WTC11 (cell line): ENCODE results near the gene PCBP3. TPM values are rescaled to one million over a fixed set of nuclear protein-coding genes. Genes with fewer than 3 reads are reported as not detected.

Experiments used
- ATAC-seq: fragments of 200-7000 bp; cut with Tn5 transposase; 2 replicates; pipeline ENCODE4 v1.10.0; 2021; ENCODE audit warnings: mild to moderate bottlenecking, moderate library complexity
- CTCF ChIA-PET: fragments of 300-600 bp; sonication (Branson Sonifier 250); formaldehyde crosslinking; loops from one replicate; lab custom pipeline; 2021; ENCODE audit warnings: antibody characterized with exemption; lab: Charles Lee
- POLR2A ChIA-PET: fragments of 350-600 bp; sonication (Branson Sonifier 250); formaldehyde crosslinking; loops from one replicate; lab custom pipeline; 2021; ENCODE audit warnings: antibody characterized with exemption; lab: Charles Lee
- DNase-seq: peaks from one replicate; pipeline ENCODE4 v3.0.0; 2021; ENCODE audit warnings: low spot score
- H3K27ac Mint-ChIP-seq: 2 replicates; pipeline ENCODE4 v1.8.0; 2021; ENCODE audit warnings: mixed read lengths
- H3K27me3 Mint-ChIP-seq: 2 replicates; pipeline ENCODE4 v1.8.0; 2021; ENCODE audit warnings: low read depth, mild to moderate bottlenecking, moderate library complexity, mixed read lengths
- H3K36me3 Mint-ChIP-seq: 2 replicates; pipeline ENCODE4 v1.8.0; 2021; ENCODE audit warnings: mixed read lengths
- H3K4me1 Mint-ChIP-seq: 2 replicates; pipeline ENCODE4 v1.8.0; 2022; ENCODE audit warnings: mixed read lengths
- H3K4me3 Mint-ChIP-seq: 2 replicates; pipeline ENCODE4 v1.8.0; 2021; ENCODE audit warnings: mild to moderate bottlenecking, moderate library complexity, mixed read lengths
- H3K9me3 Mint-ChIP-seq: 2 replicates; pipeline ENCODE4 v1.8.0; 2021; ENCODE audit warnings: mixed read lengths
- CBFB ChIP-seq: sonication (generic); formaldehyde crosslinking; IDR thresholded peaks from 2 replicates; pipeline ENCODE4 v1.8.1; 2022; ENCODE audit warnings: mild to moderate bottlenecking, low read depth, missing genetic modification reagents
- NFATC4 ChIP-seq: fragments of 250-450 bp; sonication (Bioruptor Pico); IDR thresholded peaks from 2 replicates; pipeline ENCODE4 v1.9.0; 2021; ENCODE audit warnings: mild to moderate bottlenecking
- NFE2L1 ChIP-seq: sonication (generic); formaldehyde crosslinking; IDR thresholded peaks from 2 replicates; pipeline ENCODE4 v1.8.1; 2023; ENCODE audit warnings: missing genetic modification reagents
- NR3C1 ChIP-seq: sonication (generic); formaldehyde crosslinking; conservative IDR thresholded peaks from 2 replicates; pipeline ENCODE4 v1.8.1; 2023; ENCODE audit warnings: low read depth, mild to moderate bottlenecking, missing genetic modification reagents
- OVOL2 ChIP-seq: fragments of 250-450 bp; sonication (Bioruptor Pico); IDR thresholded peaks from 2 replicates; pipeline ENCODE4 v1.9.0; 2021; ENCODE audit warnings: mild to moderate bottlenecking, borderline replicate concordance
- PRRX2 ChIP-seq: fragments of 250-450 bp; sonication (Bioruptor Pico); IDR thresholded peaks from 2 replicates; pipeline ENCODE4 v1.8.0; 2021; ENCODE audit warnings: mild to moderate bottlenecking
- RELA ChIP-seq: sonication (generic); formaldehyde crosslinking; IDR thresholded peaks from 2 replicates; pipeline ENCODE4 v1.8.1; 2022; ENCODE audit warnings: missing genetic modification reagents, mild to moderate bottlenecking, borderline replicate concordance
- ZNF121 ChIP-seq: sonication (generic); formaldehyde crosslinking; IDR thresholded peaks from 2 replicates; pipeline ENCODE4 v1.8.0; 2023; ENCODE audit warnings: missing genetic modification reagents
- ZNF138 ChIP-seq: sonication (generic); formaldehyde crosslinking; conservative IDR thresholded peaks from 2 replicates; pipeline ENCODE4 v1.8.1; 2022; ENCODE audit warnings: mild to moderate bottlenecking, moderate library complexity, missing genetic modification reagents
- ZNF232 ChIP-seq: sonication (generic); formaldehyde crosslinking; IDR thresholded peaks from 2 replicates; pipeline ENCODE4 v1.8.0; 2022; ENCODE audit warnings: mild to moderate bottlenecking, missing genetic modification reagents
- ZNF396 ChIP-seq: fragments of 250-450 bp; sonication (Bioruptor Pico); IDR thresholded peaks from 2 replicates; pipeline ENCODE4 v1.8.0; 2021; ENCODE audit warnings: mild to moderate bottlenecking, moderate library complexity, borderline replicate concordance
- ZNF416 ChIP-seq: fragments of 250-450 bp; sonication (Bioruptor Pico); IDR thresholded peaks from 2 replicates; pipeline ENCODE4 v1.9.0; 2021; ENCODE audit warnings: mild to moderate bottlenecking, inconsistent platforms
- ZNF671 ChIP-seq: fragments of 250-450 bp; sonication (Bioruptor Pico); IDR thresholded peaks from 2 replicates; pipeline ENCODE4 v1.8.0; 2021; ENCODE audit warnings: mild to moderate bottlenecking
- total RNA-seq: library from RNA; stranded (reverse); gene quantifications from 3 replicates; pipeline ENCODE4 v1.2.3, GENCODE V29; 2021
- TF ChIP-seq, protein P1 (sequence below): sonication (generic); formaldehyde crosslinking; IDR thresholded peaks from 2 replicates; pipeline ENCODE4 v1.8.1; 2022; ENCODE audit warnings: low read depth, missing genetic modification reagents, borderline replicate concordance
- TF ChIP-seq, protein P2 (sequence below): sonication (generic); formaldehyde crosslinking; IDR thresholded peaks from 2 replicates; pipeline ENCODE4 v1.8.0; 2022; ENCODE audit warnings: mild to moderate bottlenecking, missing genetic modification reagents
- TF ChIP-seq, protein P3 (sequence below): fragments of 200-600 bp; IDR thresholded peaks from 2 replicates; pipeline ENCODE4 v1.8.0; 2022; ENCODE audit warnings: antibody characterized with exemption
- TF ChIP-seq, protein P4 (sequence below): sonication (generic); formaldehyde crosslinking; conservative IDR thresholded peaks from 2 replicates; pipeline ENCODE4 v1.8.1; 2023; ENCODE audit warnings: mild to moderate bottlenecking, low read depth, missing genetic modification reagents, moderate library complexity
- TF ChIP-seq, protein P5 (sequence below): fragments of 250-450 bp; sonication (Bioruptor Pico); IDR thresholded peaks from 2 replicates; pipeline ENCODE4 v1.9.0; 2021; ENCODE audit warnings: moderate library complexity, mild to moderate bottlenecking, inconsistent platforms, borderline replicate concordance
- TF ChIP-seq, protein P6 (sequence below): sonication (generic); formaldehyde crosslinking; conservative IDR thresholded peaks from 2 replicates; pipeline ENCODE4 v1.8.1; 2022; ENCODE audit warnings: mild to moderate bottlenecking, missing genetic modification reagents
- TF ChIP-seq, protein P7 (sequence below): sonication (generic); formaldehyde crosslinking; IDR thresholded peaks from 2 replicates; pipeline ENCODE4 v1.8.0; 2023; ENCODE audit warnings: missing genetic modification reagents, mild to moderate bottlenecking, borderline replicate concordance

Gene PCBP3
- total RNA-seq, 1 experiment from 2014 or later, result 8.5 TPM

DNA sequence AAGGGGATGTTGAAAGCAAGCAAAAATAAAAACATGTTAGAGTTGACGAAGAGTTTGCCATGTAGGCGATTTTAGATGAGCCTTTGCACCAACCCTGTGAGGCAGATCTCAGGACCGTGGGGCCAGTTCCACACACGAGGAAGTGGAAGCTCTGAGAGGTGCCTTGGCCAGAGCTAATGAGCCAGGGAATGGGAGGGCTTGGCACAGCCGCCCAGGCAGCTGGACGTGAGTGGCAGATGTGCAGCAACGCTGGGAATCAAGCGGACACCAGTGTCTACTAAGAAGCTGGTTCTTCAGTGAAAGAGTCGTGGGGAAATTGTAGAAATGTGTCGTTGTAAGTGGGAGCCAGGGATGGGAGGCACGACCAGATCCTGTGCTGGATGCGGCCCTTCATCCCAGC lies 279.1 kb downstream of the PCBP3 start:
- CTCF ChIA-PET, result interaction anchor here (0.6 to 2.7 kb wide), 23 partner anchors 9 to 614 kb away, joined by 3 to 13 read pairs (median 3); no protein-coding TSS in a partner anchor
- H3K9me3 Mint-ChIP-seq, result no peaks in the 10 kb centered on the region
- TF ChIP-seq, protein P1, sequence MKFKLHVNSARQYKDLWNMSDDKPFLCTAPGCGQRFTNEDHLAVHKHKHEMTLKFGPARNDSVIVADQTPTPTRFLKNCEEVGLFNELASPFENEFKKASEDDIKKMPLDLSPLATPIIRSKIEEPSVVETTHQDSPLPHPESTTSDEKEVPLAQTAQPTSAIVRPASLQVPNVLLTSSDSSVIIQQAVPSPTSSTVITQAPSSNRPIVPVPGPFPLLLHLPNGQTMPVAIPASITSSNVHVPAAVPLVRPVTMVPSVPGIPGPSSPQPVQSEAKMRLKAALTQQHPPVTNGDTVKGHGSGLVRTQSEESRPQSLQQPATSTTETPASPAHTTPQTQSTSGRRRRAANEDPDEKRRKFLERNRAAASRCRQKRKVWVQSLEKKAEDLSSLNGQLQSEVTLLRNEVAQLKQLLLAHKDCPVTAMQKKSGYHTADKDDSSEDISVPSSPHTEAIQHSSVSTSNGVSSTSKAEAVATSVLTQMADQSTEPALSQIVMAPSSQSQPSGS (CRISPR knock-in tag), result no peak
- TF ChIP-seq ZNF138 (CRISPR knock-in tag) (no peak), ZNF416 (CRISPR knock-in tag) (no peak), RELA (CRISPR knock-in tag) (no peak), ZNF671 (CRISPR knock-in tag) (no peak), OVOL2 (CRISPR knock-in tag) (no peak), ZNF396 (CRISPR knock-in tag) (no peak), NR3C1 (no peak), ZNF232 (CRISPR knock-in tag) (no peak), NFATC4 (CRISPR knock-in tag) (no peak), ZNF121 (CRISPR knock-in tag) (no peak)
- TF ChIP-seq, all 79 proteins: peak for 0
- no peak for DNase-seq
- no peaks in the 10 kb centered on the region for H3K36me3 Mint-ChIP-seq
- H3K27me3 Mint-ChIP-seq, result peaks cover 30% of the 10 kb centered on the region
- ATAC-seq, result no peak
- H3K27ac Mint-ChIP-seq, result no peak overlapping the region
- H3K4me3 Mint-ChIP-seq, result no peak overlapping the region
- no peaks in the 10 kb centered on the region for H3K4me1 Mint-ChIP-seq
- POLR2A ChIA-PET, result no interaction called here

DNA sequence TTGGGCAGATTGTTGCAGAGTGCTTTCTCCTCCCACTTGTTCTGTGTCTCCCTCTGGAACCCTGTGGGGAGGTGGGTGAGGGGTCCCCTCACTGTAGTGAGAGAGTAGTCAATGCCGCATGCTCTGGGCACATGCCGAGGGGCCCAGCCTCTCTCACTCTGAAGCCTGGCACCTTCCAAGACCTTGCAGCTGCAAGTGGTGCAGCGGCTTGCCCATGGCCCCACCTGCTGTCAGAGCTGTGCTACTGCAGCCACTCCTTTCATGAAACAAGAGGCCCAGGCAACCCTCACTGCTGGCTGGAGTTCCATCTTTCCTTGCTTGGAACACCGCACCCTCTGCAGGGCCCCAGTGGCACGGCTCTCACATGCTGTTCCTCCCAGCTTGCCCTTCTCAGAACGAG lies 279.6 kb downstream of the PCBP3 start:
- H3K9me3 Mint-ChIP-seq, result no peaks in the 10 kb centered on the region
- ATAC-seq, result peak; percentile 90
- CTCF ChIA-PET, result interaction anchor here (0.6 to 2.7 kb wide), 25 partner anchors 9 to 614 kb away, joined by 3 to 13 read pairs (median 3); no protein-coding TSS in a partner anchor
- peak; percentile 81 for DNase-seq
- H3K27ac Mint-ChIP-seq, result no peak overlapping the region
- no peaks in the 10 kb centered on the region for H3K36me3 Mint-ChIP-seq
- no peaks in the 10 kb centered on the region for H3K4me1 Mint-ChIP-seq
- POLR2A ChIA-PET, result interaction anchor here (0.5 kb wide), 1 partner anchor 278 kb away, joined by 4 read pairs; no protein-coding TSS in a partner anchor
- H3K27me3 Mint-ChIP-seq, result peaks cover 33% of the 10 kb centered on the region
- H3K4me3 Mint-ChIP-seq, result no peak overlapping the region
- TF ChIP-seq, protein P2, sequence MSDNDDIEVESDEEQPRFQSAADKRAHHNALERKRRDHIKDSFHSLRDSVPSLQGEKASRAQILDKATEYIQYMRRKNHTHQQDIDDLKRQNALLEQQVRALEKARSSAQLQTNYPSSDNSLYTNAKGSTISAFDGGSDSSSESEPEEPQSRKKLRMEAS (CRISPR knock-in tag), result peak; percentile 48; the same call in 1 of the 2 replicates
- TF ChIP-seq, protein P3, sequence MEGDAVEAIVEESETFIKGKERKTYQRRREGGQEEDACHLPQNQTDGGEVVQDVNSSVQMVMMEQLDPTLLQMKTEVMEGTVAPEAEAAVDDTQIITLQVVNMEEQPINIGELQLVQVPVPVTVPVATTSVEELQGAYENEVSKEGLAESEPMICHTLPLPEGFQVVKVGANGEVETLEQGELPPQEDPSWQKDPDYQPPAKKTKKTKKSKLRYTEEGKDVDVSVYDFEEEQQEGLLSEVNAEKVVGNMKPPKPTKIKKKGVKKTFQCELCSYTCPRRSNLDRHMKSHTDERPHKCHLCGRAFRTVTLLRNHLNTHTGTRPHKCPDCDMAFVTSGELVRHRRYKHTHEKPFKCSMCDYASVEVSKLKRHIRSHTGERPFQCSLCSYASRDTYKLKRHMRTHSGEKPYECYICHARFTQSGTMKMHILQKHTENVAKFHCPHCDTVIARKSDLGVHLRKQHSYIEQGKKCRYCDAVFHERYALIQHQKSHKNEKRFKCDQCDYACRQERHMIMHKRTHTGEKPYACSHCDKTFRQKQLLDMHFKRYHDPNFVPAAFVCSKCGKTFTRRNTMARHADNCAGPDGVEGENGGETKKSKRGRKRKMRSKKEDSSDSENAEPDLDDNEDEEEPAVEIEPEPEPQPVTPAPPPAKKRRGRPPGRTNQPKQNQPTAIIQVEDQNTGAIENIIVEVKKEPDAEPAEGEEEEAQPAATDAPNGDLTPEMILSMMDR, result peak; percentile 84
- no peak for TF ChIP-seq ZNF138 (CRISPR knock-in tag)

DNA sequence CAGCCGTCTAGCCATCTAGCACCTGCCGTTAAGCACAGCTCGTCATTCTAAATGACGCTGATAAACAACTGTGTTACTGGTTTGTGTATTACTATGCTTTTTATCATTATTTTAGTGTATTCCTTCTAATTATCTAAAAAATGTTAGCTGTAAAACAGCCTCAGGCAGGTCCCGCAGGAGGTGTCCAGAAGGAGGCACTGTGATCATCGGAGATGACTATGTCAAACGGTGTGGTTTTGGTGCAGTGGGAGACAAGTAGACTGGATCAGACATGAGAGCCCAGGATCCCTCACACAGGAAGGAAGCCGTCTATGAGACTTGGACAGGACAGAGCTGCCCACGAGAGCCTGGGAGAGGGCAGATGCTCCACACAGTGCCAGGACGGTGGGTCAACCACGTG lies 282.8 kb downstream of the PCBP3 start:
- no peaks in the 10 kb centered on the region for H3K4me1 Mint-ChIP-seq
- DNase-seq, result no peak
- H3K27me3 Mint-ChIP-seq, result peaks cover 19% of the 10 kb centered on the region
- no peak overlapping the region for H3K27ac Mint-ChIP-seq
- H3K36me3 Mint-ChIP-seq, result no peaks in the 10 kb centered on the region; the same call in 1 of the 2 replicates
- no peak for TF ChIP-seq ZNF121 (CRISPR knock-in tag)
- no peak for TF ChIP-seq NFATC4 (CRISPR knock-in tag)
- no peak for TF ChIP-seq PRRX2
- TF ChIP-seq, protein P4, sequence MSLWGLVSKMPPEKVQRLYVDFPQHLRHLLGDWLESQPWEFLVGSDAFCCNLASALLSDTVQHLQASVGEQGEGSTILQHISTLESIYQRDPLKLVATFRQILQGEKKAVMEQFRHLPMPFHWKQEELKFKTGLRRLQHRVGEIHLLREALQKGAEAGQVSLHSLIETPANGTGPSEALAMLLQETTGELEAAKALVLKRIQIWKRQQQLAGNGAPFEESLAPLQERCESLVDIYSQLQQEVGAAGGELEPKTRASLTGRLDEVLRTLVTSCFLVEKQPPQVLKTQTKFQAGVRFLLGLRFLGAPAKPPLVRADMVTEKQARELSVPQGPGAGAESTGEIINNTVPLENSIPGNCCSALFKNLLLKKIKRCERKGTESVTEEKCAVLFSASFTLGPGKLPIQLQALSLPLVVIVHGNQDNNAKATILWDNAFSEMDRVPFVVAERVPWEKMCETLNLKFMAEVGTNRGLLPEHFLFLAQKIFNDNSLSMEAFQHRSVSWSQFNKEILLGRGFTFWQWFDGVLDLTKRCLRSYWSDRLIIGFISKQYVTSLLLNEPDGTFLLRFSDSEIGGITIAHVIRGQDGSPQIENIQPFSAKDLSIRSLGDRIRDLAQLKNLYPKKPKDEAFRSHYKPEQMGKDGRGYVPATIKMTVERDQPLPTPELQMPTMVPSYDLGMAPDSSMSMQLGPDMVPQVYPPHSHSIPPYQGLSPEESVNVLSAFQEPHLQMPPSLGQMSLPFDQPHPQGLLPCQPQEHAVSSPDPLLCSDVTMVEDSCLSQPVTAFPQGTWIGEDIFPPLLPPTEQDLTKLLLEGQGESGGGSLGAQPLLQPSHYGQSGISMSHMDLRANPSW (CRISPR knock-in tag), result no peak
- TF ChIP-seq, protein P5, sequence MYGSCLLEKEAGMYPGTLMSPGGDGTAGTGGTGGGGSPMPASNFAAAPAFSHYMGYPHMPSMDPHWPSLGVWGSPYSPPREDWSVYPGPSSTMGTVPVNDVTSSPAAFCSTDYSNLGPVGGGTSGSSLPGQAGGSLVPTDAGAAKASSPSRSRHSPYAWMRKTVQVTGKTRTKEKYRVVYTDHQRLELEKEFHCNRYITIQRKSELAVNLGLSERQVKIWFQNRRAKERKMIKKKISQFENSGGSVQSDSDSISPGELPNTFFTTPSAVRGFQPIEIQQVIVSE (CRISPR knock-in tag), result no peak
- TF ChIP-seq, protein P6, sequence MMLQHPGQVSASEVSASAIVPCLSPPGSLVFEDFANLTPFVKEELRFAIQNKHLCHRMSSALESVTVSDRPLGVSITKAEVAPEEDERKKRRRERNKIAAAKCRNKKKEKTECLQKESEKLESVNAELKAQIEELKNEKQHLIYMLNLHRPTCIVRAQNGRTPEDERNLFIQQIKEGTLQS, result no peak
- TF ChIP-seq, protein P7, sequence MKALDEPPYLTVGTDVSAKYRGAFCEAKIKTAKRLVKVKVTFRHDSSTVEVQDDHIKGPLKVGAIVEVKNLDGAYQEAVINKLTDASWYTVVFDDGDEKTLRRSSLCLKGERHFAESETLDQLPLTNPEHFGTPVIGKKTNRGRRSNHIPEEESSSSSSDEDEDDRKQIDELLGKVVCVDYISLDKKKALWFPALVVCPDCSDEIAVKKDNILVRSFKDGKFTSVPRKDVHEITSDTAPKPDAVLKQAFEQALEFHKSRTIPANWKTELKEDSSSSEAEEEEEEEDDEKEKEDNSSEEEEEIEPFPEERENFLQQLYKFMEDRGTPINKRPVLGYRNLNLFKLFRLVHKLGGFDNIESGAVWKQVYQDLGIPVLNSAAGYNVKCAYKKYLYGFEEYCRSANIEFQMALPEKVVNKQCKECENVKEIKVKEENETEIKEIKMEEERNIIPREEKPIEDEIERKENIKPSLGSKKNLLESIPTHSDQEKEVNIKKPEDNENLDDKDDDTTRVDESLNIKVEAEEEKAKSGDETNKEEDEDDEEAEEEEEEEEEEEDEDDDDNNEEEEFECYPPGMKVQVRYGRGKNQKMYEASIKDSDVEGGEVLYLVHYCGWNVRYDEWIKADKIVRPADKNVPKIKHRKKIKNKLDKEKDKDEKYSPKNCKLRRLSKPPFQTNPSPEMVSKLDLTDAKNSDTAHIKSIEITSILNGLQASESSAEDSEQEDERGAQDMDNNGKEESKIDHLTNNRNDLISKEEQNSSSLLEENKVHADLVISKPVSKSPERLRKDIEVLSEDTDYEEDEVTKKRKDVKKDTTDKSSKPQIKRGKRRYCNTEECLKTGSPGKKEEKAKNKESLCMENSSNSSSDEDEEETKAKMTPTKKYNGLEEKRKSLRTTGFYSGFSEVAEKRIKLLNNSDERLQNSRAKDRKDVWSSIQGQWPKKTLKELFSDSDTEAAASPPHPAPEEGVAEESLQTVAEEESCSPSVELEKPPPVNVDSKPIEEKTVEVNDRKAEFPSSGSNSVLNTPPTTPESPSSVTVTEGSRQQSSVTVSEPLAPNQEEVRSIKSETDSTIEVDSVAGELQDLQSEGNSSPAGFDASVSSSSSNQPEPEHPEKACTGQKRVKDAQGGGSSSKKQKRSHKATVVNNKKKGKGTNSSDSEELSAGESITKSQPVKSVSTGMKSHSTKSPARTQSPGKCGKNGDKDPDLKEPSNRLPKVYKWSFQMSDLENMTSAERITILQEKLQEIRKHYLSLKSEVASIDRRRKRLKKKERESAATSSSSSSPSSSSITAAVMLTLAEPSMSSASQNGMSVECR (CRISPR knock-in tag), result no peak
- no peak for TF ChIP-seq NFE2L1 (CRISPR knock-in tag)
- TF ChIP-seq CBFB, result no peak
- POLR2A ChIA-PET, result no interaction called here
- peaks cover 3% of the 10 kb centered on the region; the same call in 1 of the 2 replicates for H3K9me3 Mint-ChIP-seq
- H3K4me3 Mint-ChIP-seq, result no peak overlapping the region
- ATAC-seq, result peak; percentile 19; the same call in 1 of the 2 replicates
- CTCF ChIA-PET, result interaction anchor here (0.9 to 1.2 kb wide), 5 partner anchors 9 to 28 kb away, joined by 3 to 7 read pairs (median 4); no protein-coding TSS in a partner anchor
